Loucy (cell line): ENCODE measurements around the gene MCM10.

ENCODE experiments used
- CTCF ChIP-seq: fragments of 200-600 bp; sonication (generic); conservative IDR thresholded peaks from 2 replicates; pipeline ENCODE4 v1.5.1; 2014; ENCODE audit warnings: mild to moderate bottlenecking, antibody characterized with exemption, low read length
- EZH2phosphoT487 ChIP-seq: fragments of 200-600 bp; IDR thresholded peaks from 2 replicates; pipeline ENCODE4 v1.6.1; 2018; ENCODE audit warnings: antibody characterized with exemption, mild to moderate bottlenecking, moderate library complexity, borderline replicate concordance

DNA sequence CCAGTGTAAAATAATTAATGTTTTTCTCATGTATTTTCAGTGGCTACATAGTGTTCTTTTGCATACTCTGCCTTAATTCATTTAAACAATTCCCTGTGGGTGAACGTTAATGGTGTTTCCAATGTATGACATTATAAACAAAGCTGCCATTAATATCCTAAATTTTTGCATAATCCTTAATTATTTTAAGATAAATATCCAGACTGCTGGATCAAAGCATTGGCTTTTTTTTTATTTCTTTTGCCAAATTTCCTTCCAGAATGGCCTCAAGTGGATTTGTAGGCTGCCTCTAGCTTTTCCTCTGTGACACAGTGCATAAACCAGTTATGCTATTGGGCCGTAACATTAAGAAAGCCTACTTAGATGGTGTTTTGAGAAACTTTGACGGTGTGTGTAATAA, 29.5 kb downstream of the MCM10 start:
- no peak for TF ChIP-seq CTCF
- TF ChIP-seq EZH2phosphoT487: no peak
